ENCODE results near the gene CLASP1.

CLASP1 gene

DNA sequence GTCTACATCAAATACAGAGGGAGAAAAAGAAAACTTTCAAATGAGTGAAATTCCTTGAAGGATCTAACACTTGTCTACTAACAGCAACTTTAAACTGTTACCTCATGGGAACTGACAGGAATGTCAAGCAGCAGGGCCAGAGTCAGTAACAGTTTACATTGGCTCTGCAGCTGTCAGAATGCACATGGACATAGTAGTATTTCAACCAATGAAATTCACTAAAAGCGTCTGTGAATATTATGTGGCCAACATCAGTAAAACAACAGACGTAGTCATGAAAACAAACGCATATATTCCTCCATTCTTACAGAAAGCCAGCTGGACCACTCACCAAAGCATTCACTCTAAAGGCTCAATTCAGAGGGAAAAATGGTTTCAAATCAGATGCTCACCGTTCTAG, 197.9 kb downstream of the CLASP1 start:
- TF ChIP-seq ZC3H10 (CRISPR knock-in tag; IDR thresholded peaks at IDR 0.05) (no peak), TOX (CRISPR knock-in tag; IDR thresholded peaks at IDR 0.05; ENCODE audit: borderline replicate concordance) (no peak), ISL1 (CRISPR knock-in tag; IDR thresholded peaks at IDR 0.05) (no peak), CSDC2 (CRISPR knock-in tag; IDR thresholded peaks at IDR 0.05) (no peak), BACH2 (CRISPR knock-in tag; IDR thresholded peaks at IDR 0.05; ENCODE audit: borderline replicate concordance) (no peak), ZNF8 (CRISPR knock-in tag; IDR thresholded peaks at IDR 0.05) (no peak), TCF4 (CRISPR knock-in tag; IDR thresholded peaks at IDR 0.05; ENCODE audit: borderline replicate concordance) (no peak), ZFP3 (CRISPR knock-in tag; IDR thresholded peaks at IDR 0.05) (no peak), PPARA (CRISPR knock-in tag; IDR thresholded peaks at IDR 0.05; ENCODE audit: borderline replicate concordance) (no peak), ESRRG (CRISPR knock-in tag; IDR thresholded peaks at IDR 0.05) (no peak)
- TF ChIP-seq, protein P1, sequence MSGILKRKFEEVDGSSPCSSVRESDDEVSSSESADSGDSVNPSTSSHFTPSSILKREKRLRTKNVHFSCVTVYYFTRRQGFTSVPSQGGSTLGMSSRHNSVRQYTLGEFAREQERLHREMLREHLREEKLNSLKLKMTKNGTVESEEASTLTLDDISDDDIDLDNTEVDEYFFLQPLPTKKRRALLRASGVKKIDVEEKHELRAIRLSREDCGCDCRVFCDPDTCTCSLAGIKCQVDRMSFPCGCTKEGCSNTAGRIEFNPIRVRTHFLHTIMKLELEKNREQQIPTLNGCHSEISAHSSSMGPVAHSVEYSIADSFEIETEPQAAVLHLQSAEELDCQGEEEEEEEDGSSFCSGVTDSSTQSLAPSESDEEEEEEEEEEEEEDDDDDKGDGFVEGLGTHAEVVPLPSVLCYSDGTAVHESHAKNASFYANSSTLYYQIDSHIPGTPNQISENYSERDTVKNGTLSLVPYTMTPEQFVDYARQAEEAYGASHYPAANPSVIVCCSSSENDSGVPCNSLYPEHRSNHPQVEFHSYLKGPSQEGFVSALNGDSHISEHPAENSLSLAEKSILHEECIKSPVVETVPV (CRISPR knock-in tag; IDR thresholded peaks at IDR 0.05), result no peak
- TF ChIP-seq, protein P2, sequence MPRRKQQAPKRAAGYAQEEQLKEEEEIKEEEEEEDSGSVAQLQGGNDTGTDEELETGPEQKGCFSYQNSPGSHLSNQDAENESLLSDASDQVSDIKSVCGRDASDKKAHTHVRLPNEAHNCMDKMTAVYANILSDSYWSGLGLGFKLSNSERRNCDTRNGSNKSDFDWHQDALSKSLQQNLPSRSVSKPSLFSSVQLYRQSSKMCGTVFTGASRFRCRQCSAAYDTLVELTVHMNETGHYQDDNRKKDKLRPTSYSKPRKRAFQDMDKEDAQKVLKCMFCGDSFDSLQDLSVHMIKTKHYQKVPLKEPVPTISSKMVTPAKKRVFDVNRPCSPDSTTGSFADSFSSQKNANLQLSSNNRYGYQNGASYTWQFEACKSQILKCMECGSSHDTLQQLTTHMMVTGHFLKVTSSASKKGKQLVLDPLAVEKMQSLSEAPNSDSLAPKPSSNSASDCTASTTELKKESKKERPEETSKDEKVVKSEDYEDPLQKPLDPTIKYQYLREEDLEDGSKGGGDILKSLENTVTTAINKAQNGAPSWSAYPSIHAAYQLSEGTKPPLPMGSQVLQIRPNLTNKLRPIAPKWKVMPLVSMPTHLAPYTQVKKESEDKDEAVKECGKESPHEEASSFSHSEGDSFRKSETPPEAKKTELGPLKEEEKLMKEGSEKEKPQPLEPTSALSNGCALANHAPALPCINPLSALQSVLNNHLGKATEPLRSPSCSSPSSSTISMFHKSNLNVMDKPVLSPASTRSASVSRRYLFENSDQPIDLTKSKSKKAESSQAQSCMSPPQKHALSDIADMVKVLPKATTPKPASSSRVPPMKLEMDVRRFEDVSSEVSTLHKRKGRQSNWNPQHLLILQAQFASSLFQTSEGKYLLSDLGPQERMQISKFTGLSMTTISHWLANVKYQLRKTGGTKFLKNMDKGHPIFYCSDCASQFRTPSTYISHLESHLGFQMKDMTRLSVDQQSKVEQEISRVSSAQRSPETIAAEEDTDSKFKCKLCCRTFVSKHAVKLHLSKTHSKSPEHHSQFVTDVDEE (CRISPR knock-in tag; IDR thresholded peaks at IDR 0.05), result no peak
- TF ChIP-seq, protein P3, sequence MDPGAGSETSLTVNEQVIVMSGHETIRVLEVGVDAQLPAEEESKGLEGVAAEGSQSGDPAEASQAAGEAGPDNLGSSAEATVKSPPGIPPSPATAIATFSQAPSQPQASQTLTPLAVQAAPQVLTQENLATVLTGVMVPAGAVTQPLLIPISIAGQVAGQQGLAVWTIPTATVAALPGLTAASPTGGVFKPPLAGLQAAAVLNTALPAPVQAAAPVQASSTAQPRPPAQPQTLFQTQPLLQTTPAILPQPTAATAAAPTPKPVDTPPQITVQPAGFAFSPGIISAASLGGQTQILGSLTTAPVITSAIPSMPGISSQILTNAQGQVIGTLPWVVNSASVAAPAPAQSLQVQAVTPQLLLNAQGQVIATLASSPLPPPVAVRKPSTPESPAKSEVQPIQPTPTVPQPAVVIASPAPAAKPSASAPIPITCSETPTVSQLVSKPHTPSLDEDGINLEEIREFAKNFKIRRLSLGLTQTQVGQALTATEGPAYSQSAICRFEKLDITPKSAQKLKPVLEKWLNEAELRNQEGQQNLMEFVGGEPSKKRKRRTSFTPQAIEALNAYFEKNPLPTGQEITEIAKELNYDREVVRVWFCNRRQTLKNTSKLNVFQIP (CRISPR knock-in tag; IDR thresholded peaks at IDR 0.05; ENCODE audit: borderline replicate concordance, low read depth), result no peak
- ATAC-seq, result no peak

DNA sequence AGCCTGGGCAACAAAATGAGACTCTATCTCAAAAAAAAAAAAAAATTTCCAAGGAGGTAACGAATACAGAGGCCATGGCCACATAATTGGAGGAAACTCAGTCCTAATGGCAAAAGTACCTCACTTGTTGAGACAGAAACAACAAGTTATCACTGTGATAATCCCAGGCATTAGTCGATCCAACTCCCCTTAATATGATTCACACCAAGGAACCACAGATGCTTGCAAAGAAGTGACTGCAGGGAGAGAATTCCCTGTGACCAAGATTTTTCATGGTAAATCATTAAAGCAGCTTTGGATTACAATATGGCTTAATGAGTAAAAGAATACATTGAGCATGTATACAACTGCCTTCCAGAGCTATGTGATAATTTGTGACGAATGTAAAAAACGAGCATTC, 199.0 kb downstream of the CLASP1 start:
- TF ChIP-seq TOX (CRISPR knock-in tag; IDR thresholded peaks at IDR 0.05; ENCODE audit: borderline replicate concordance), result no peak
- TF ChIP-seq, protein P1 (CRISPR knock-in tag; IDR thresholded peaks at IDR 0.05), result no peak
- TF ChIP-seq ARNTL (CRISPR knock-in tag; IDR thresholded peaks at IDR 0.05; ENCODE audit: borderline replicate concordance, low read depth), result no peak
- TF ChIP-seq ISL1 (CRISPR knock-in tag; IDR thresholded peaks at IDR 0.05), result no peak
- no peak for TF ChIP-seq BACH2 (CRISPR knock-in tag; IDR thresholded peaks at IDR 0.05; ENCODE audit: borderline replicate concordance)
- TF ChIP-seq TCF4 (CRISPR knock-in tag; IDR thresholded peaks at IDR 0.05; ENCODE audit: borderline replicate concordance), result no peak
- TF ChIP-seq, protein P3 (CRISPR knock-in tag; IDR thresholded peaks at IDR 0.05; ENCODE audit: borderline replicate concordance, low read depth), result no peak
- TF ChIP-seq OSR1 (CRISPR knock-in tag; IDR thresholded peaks at IDR 0.05), result no peak
- no peak for TF ChIP-seq ZFP3 (CRISPR knock-in tag; IDR thresholded peaks at IDR 0.05)
- ATAC-seq, result no peak

DNA sequence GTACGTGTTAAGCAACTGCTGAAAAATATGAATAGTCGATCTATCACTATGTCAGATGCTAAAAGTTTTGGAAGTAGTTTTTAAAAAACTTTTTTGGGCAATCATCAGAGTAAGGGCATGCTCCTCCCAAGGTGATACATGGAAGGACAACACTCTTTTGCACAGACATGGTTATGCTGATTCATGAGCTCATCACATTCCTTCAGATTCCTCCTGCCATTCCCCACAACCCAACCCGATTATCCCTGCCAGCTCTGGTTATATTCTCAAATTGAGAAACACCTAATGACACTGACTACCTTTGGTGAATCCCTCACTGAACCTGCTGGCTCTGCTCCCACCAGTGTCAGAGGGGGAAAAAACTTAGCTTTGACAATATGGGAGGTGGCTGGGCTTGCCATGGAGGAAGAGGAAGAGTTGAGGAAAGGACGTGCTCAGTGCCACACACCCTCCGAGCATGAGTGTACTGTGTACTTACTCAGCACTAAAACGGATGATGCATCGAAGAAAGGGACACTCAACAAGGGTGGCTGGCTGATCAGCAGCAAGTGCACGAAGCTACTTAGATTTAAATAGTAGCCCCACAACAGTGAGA, 202.5 kb downstream of the CLASP1 start:
- no peak for ATAC-seq

More for the DNA sequence above, 202.5 kb downstream of the CLASP1 start:
- TF ChIP-seq ZNF565 (CRISPR knock-in tag; conservative IDR thresholded peaks at IDR 0.05; ENCODE audit: low read depth) (no peak), TOX (CRISPR knock-in tag; IDR thresholded peaks at IDR 0.05; ENCODE audit: borderline replicate concordance) (no peak), OSR1 (CRISPR knock-in tag; IDR thresholded peaks at IDR 0.05) (no peak), TCF4 (CRISPR knock-in tag; IDR thresholded peaks at IDR 0.05; ENCODE audit: borderline replicate concordance) (no peak), ESRRG (CRISPR knock-in tag; IDR thresholded peaks at IDR 0.05) (no peak), CSDC2 (CRISPR knock-in tag; IDR thresholded peaks at IDR 0.05) (no peak)
- TF ChIP-seq, protein P4, sequence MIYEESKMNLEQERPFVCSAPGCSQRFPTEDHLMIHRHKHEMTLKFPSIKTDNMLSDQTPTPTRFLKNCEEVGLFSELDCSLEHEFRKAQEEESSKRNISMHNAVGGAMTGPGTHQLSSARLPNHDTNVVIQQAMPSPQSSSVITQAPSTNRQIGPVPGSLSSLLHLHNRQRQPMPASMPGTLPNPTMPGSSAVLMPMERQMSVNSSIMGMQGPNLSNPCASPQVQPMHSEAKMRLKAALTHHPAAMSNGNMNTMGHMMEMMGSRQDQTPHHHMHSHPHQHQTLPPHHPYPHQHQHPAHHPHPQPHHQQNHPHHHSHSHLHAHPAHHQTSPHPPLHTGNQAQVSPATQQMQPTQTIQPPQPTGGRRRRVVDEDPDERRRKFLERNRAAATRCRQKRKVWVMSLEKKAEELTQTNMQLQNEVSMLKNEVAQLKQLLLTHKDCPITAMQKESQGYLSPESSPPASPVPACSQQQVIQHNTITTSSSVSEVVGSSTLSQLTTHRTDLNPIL (CRISPR knock-in tag; IDR thresholded peaks at IDR 0.05; ENCODE audit: low read depth), result no peak

Data from SK-N-SH treated with all-trans-retinoic acid at 6 μM for 48 hours (cell line).